Measurements from ENCODE around the gene CAVIN2. TPM values are rescaled to one million over a fixed set of nuclear protein-coding genes. Genes with fewer than 3 reads are reported as not detected.

Gene CAVIN2
- total and polyA plus RNA-seq, 4 donors = 55.1 to 160 (median 104) TPM

GRCh38 chr2:191804766-191805165 lies 42.1 kb downstream of the CAVIN2 start:
- no peak for TF ChIP-seq CTCF (IDR thresholded peaks at IDR 0.05; ENCODE audit: control extremely low read depth, extremely low read depth)
- DNase-seq (no peak), ATAC-seq (ENCODE audit: insufficient read depth, low FRiP score) (no peak)
- 91 to 93% methylated on average over 9 of the region's 9 CpGs for WGBS, 2 donors
- Histone ChIP-seq H3K27me3 (ENCODE audit: control insufficient read depth in 3 of 3, insufficient read depth in 3 of 3, low read length in 2 of 3) (no peaks in the 10 kb centered on the region), H3K4me1 (ENCODE audit: control insufficient read depth in 5 of 5, insufficient read depth in 5 of 5, low read length in 5 of 5) (no peaks in the 10 kb centered on the region), H3K27ac (ENCODE audit: low read depth in 1 of 2, low read length in 1 of 2) (no peak overlapping the region), H3K9me3 (ENCODE audit: control insufficient read depth in 4 of 4, insufficient read depth in 3 of 4, low read length in 3 of 4) (no peaks in the 10 kb centered on the region), H3K36me3 (ENCODE audit: control insufficient read depth in 4 of 4, insufficient read depth in 4 of 4, low read length in 4 of 4) (no peaks in the 10 kb centered on the region), H3K9ac (ENCODE audit: insufficient read depth in 1 of 2, low read length in 2 of 2) (no peak overlapping the region), H3K4me3 (no peak overlapping the region)

GRCh38 chr2:191803007-191803406 lies 43.9 kb downstream of the CAVIN2 start:
- Histone ChIP-seq H3K27me3 (ENCODE audit: control insufficient read depth in 3 of 3, insufficient read depth in 3 of 3, low read length in 2 of 3) (no peaks in the 10 kb centered on the region), H3K27ac (ENCODE audit: low read depth in 1 of 2, low read length in 1 of 2) (no peak overlapping the region), H3K4me1 (ENCODE audit: control insufficient read depth in 5 of 5, insufficient read depth in 5 of 5, low read length in 5 of 5) (no peaks in the 10 kb centered on the region), H3K4me3 (no peak overlapping the region), H3K9me3 (ENCODE audit: control insufficient read depth in 4 of 4, insufficient read depth in 3 of 4, low read length in 3 of 4) (no peaks in the 10 kb centered on the region), H3K9ac (ENCODE audit: insufficient read depth in 1 of 2, low read length in 2 of 2) (no peak overlapping the region), H3K36me3 (ENCODE audit: control insufficient read depth in 4 of 4, insufficient read depth in 4 of 4, low read length in 4 of 4) (no peaks in the 10 kb centered on the region)
- DNase-seq (no peak), ATAC-seq (ENCODE audit: insufficient read depth, low FRiP score) (no peak)
- no peak for TF ChIP-seq CTCF (IDR thresholded peaks at IDR 0.05; ENCODE audit: control extremely low read depth, extremely low read depth)
- WGBS, 2 donors = 75 to 83% methylated on average over 1 of the region's 1 CpG

- Histone ChIP-seq H3K36me3 (ENCODE audit: control insufficient read depth in 4 of 4, insufficient read depth in 4 of 4, low read length in 4 of 4) (no peaks in the 10 kb centered on the region), H3K9ac (ENCODE audit: insufficient read depth in 1 of 2, low read length in 2 of 2) (no peak overlapping the region), H3K4me3 (no peak overlapping the region), H3K27ac (ENCODE audit: low read depth in 1 of 2, low read length in 1 of 2) (no peak overlapping the region), H3K9me3 (ENCODE audit: control insufficient read depth in 4 of 4, insufficient read depth in 3 of 4, low read length in 3 of 4) (no peaks in the 10 kb centered on the region), H3K4me1 (ENCODE audit: control insufficient read depth in 5 of 5, insufficient read depth in 5 of 5, low read length in 5 of 5) (peaks cover 0 to 4% (median 0%) of the 10 kb centered on the region in 5 donors), H3K27me3 (ENCODE audit: control insufficient read depth in 3 of 3, insufficient read depth in 3 of 3, low read length in 2 of 3) (no peaks in the 10 kb centered on the region)
- no peak for TF ChIP-seq CTCF (IDR thresholded peaks at IDR 0.05; ENCODE audit: control extremely low read depth, extremely low read depth)
- ATAC-seq (ENCODE audit: insufficient read depth, low FRiP score) (no peak), DNase-seq (no peak)
- 81 to 93% methylated on average over 5 of the region's 5 CpGs for WGBS, 2 donors
These were observed 44.7 kb downstream of the CAVIN2 start for GRCh38 chr2:191802180-191802579.

- no peak for DNase-seq
- H3K27me3 ChIP-seq (ENCODE audit: control insufficient read depth in 3 of 3, insufficient read depth in 3 of 3, low read length in 2 of 3) = no peaks in the 10 kb centered on the region
- H3K27ac ChIP-seq (ENCODE audit: low read depth in 1 of 2, low read length in 1 of 2) = no peak overlapping the region
- no peak for ATAC-seq (ENCODE audit: insufficient read depth, low FRiP score)
- TF ChIP-seq CTCF (IDR thresholded peaks at IDR 0.05; ENCODE audit: control extremely low read depth, extremely low read depth) = no peak
- H3K36me3 ChIP-seq (ENCODE audit: control insufficient read depth in 4 of 4, insufficient read depth in 4 of 4, low read length in 4 of 4) = no peaks in the 10 kb centered on the region
- no peaks in the 10 kb centered on the region for H3K9me3 ChIP-seq (ENCODE audit: control insufficient read depth in 4 of 4, insufficient read depth in 3 of 4, low read length in 3 of 4)
- H3K4me3 ChIP-seq = no peak overlapping the region
- peaks cover 0 to 4% (median 0%) of the 10 kb centered on the region in 5 donors for H3K4me1 ChIP-seq (ENCODE audit: control insufficient read depth in 5 of 5, insufficient read depth in 5 of 5, low read length in 5 of 5)
- no peak overlapping the region for H3K9ac ChIP-seq (ENCODE audit: insufficient read depth in 1 of 2, low read length in 2 of 2)
- WGBS, 2 donors = 91 to 93% methylated on average over 1 of the region's 1 CpG
These were observed 46.0 kb downstream of the CAVIN2 start for GRCh38 chr2:191800874-191801273.

All from lung (tissue), 12 donors.